Stimulated activated CD8-positive, alpha-beta memory T cell treated with anti-CD3 and anti-CD28 coated beads, Interleukin-15, amount 100 ng/mL, for 48 hours (primary cell): ENCODE measurements around the gene TIMM13.
"Not testable (repeated sequence)": the region's sequence is repeated elsewhere in the genome, so short reads cannot be mapped to it uniquely, and the experiment has no call there.

Experiments
- DNase-seq, 2 donors: peaks; one replicate each; pipeline ENCODE4 v3.0.0-alpha.2; 2020; ENCODE audit warnings: low read depth in 2 of 2

The TIMM13 gene

GRCh38 chr19:2427429-2428320 is at the start of gene TIMM13:
TSS of gene TIMM13 (minus strand) at chr19:2427586. CDS start at chr19:2427533, 53 bp downstream.
- peak; percentile 93 to 96 for DNase-seq

- peak in 1 of 2 donors; percentile 77 for DNase-seq
Observed at GRCh38 chr19:2476451-2477140, 49.2 kb upstream of the TIMM13 start.

GRCh38 chr19:2475702-2476450 is 48.5 kb upstream of the TIMM13 start, which contains the start of gene GADD45B:
TSS of gene GADD45B (plus strand) at chr19:2476127. CDS start at chr19:2476359, 232 bp downstream.
- DNase-seq = peak; percentile 93 to 95

GRCh38 chr19:2475018-2475701 is 47.8 kb upstream of the TIMM13 start:
- peak in 1 of 2 donors; percentile 75 for DNase-seq

- peak; percentile 93 to 94 for DNase-seq
Observed at GRCh38 chr19:2474232-2475017, 47.0 kb upstream of the TIMM13 start.

- not testable (repeated sequence) for DNase-seq
Observed at GRCh38 chr19:2469915-2470200, 42.5 kb upstream of the TIMM13 start.

- no peak for DNase-seq
Observed at GRCh38 chr19:2469102-2469914, 41.9 kb upstream of the TIMM13 start.

GRCh38 chr19:2468596-2468995 is 41.2 kb upstream of the TIMM13 start:
- no peak for DNase-seq

- DNase-seq = no peak
Observed at GRCh38 chr19:2464389-2464788, 37.0 kb upstream of the TIMM13 start.

GRCh38 chr19:2463694-2464093 is 36.3 kb upstream of the TIMM13 start:
- not testable (repeated sequence) for DNase-seq

- no peak for DNase-seq
Observed at GRCh38 chr19:2462635-2463421, 35.4 kb upstream of the TIMM13 start.

- DNase-seq = peak; percentile 68 to 75
Observed at GRCh38 chr19:2461751-2462634, 34.6 kb upstream of the TIMM13 start.

GRCh38 chr19:2460245-2460644 is 32.9 kb upstream of the TIMM13 start:
- no peak for DNase-seq

- not testable (repeated sequence) for DNase-seq
Observed at GRCh38 chr19:2458776-2459175, 31.4 kb upstream of the TIMM13 start.

- no peak for DNase-seq
Observed at GRCh38 chr19:2458054-2458453, 30.7 kb upstream of the TIMM13 start.

- no peak for DNase-seq
Observed at GRCh38 chr19:2457394-2458037, 30.1 kb upstream of the TIMM13 start.

- no peak for DNase-seq
Observed at GRCh38 chr19:2455851-2456570, 28.6 kb upstream of the TIMM13 start.
